Stromal cell of bone marrow (primary cell): ENCODE results near the gene EIF4G2.
"Not testable (repeated sequence)": the region's sequence is repeated elsewhere in the genome, so short reads cannot be mapped to it uniquely, and the experiment has no call there.

Experiments used
- DNase-seq: peaks from one replicate; pipeline ENCODE4 v3.0.0-alpha.2; 2012; ENCODE audit warnings: low read depth

Gene EIF4G2

GRCh38 chr11:10808553-10809372, at the start of gene EIF4G2:
Gene EIF4G2 (minus strand): TSS chr11:10808926.
- DNase-seq = peak; percentile 98

- peak; percentile 96 for DNase-seq
These were observed 49.1 kb upstream of the EIF4G2 start, which contains the start of gene ZBED5 for GRCh38 chr11:10857709-10858438. Gene ZBED5 (minus strand): TSS chr11:10858053. CDS start chr11:10854945, 3,108 bp downstream.

- DNase-seq = no peak
These were observed 48.7 kb upstream of the EIF4G2 start for GRCh38 chr11:10857459-10857708.

- DNase-seq = no peak
These were observed 48.1 kb upstream of the EIF4G2 start for GRCh38 chr11:10856689-10857458.

- no peak for DNase-seq
These were observed 46.6 kb upstream of the EIF4G2 start for GRCh38 chr11:10855295-10855694.

GRCh38 chr11:10847960-10848860, 39.5 kb upstream of the EIF4G2 start:
- DNase-seq = no peak

GRCh38 chr11:10846660-10847059, 37.9 kb upstream of the EIF4G2 start:
- DNase-seq = no peak

- DNase-seq = no peak
These were observed 36.9 kb upstream of the EIF4G2 start for GRCh38 chr11:10845589-10845988.

- DNase-seq = no peak
These were observed 36.1 kb upstream of the EIF4G2 start for GRCh38 chr11:10844796-10845195.

GRCh38 chr11:10844356-10844755, 35.6 kb upstream of the EIF4G2 start:
- DNase-seq = no peak

- DNase-seq = no peak
These were observed 30.2 kb upstream of the EIF4G2 start for GRCh38 chr11:10838881-10839280.

GRCh38 chr11:10838083-10838482, 29.4 kb upstream of the EIF4G2 start:
- DNase-seq = no peak

GRCh38 chr11:10836884-10837283, 28.2 kb upstream of the EIF4G2 start:
- not testable (repeated sequence) for DNase-seq

- DNase-seq = no peak
These were observed 20.4 kb upstream of the EIF4G2 start for GRCh38 chr11:10829139-10829538.

GRCh38 chr11:10828402-10828801, 19.7 kb upstream of the EIF4G2 start:
- no peak for DNase-seq

- no peak for DNase-seq
These were observed 16.2 kb upstream of the EIF4G2 start for GRCh38 chr11:10824888-10825287.

- DNase-seq = no peak
These were observed 14.4 kb upstream of the EIF4G2 start for GRCh38 chr11:10823152-10823579.

GRCh38 chr11:10822491-10822890, 13.8 kb upstream of the EIF4G2 start:
- DNase-seq = not testable (repeated sequence)

GRCh38 chr11:10818594-10818993, 9.9 kb upstream of the EIF4G2 start:
- peak; percentile 67 for DNase-seq

GRCh38 chr11:10813945-10814344, 5.2 kb upstream of the EIF4G2 start:
- no peak for DNase-seq

GRCh38 chr11:10809373-10810160, 841 bp upstream of the EIF4G2 start:
- DNase-seq = peak; percentile 39
